SK-N-SH treated with all-trans-retinoic acid at 6 μM for 48 hours (cell line): ENCODE measurements around the gene TFR2.

Source experiments
- ATAC-seq: fragments of 200-7000 bp; cut with Tn5 transposase; 3 replicates; pipeline ENCODE4 v1.9.1; 2020; ENCODE audit warnings: mild to moderate bottlenecking, moderate library complexity
- ARNTL ChIP-seq: fragments of 450-650 bp; formaldehyde crosslinking; IDR thresholded peaks from 2 replicates; pipeline ENCODE4 v1.5.0; 2020; ENCODE audit warnings: low read depth, mild to moderate bottlenecking, moderate library complexity, borderline replicate concordance
- BACH2 ChIP-seq: fragments of 250-450 bp; sonication (Bioruptor Pico); IDR thresholded peaks from 2 replicates; pipeline ENCODE4 v1.9.0; 2021; ENCODE audit warnings: mild to moderate bottlenecking, borderline replicate concordance
- CSDC2 ChIP-seq: fragments of 250-450 bp; sonication (Bioruptor Pico); IDR thresholded peaks from 2 replicates; pipeline ENCODE4 v1.5.0; 2020; ENCODE audit warnings: mild to moderate bottlenecking, moderate library complexity
- ESRRG ChIP-seq: fragments of 250-450 bp; sonication (Bioruptor Pico); IDR thresholded peaks from 2 replicates; pipeline ENCODE4 v1.6.1; 2021; ENCODE audit warnings: mild to moderate bottlenecking
- GLIS3 ChIP-seq: fragments of 250-450 bp; sonication (Bioruptor Pico); IDR thresholded peaks from 2 replicates; pipeline ENCODE4 v1.5.0; 2020; ENCODE audit warnings: mild to moderate bottlenecking, moderate library complexity
- ISL1 ChIP-seq: fragments of 250-450 bp; sonication (Bioruptor Pico); IDR thresholded peaks from 2 replicates; pipeline ENCODE4 v2.1.2; 2022; ENCODE audit warnings: mild to moderate bottlenecking, moderate library complexity
- RARB ChIP-seq: fragments of 250-450 bp; sonication (Bioruptor Pico); IDR thresholded peaks from 2 replicates; pipeline ENCODE4 v1.8.0; 2021; ENCODE audit warnings: mild to moderate bottlenecking, moderate library complexity
- SNAI2 ChIP-seq: fragments of 250-450 bp; sonication (Bioruptor Pico); IDR thresholded peaks from 2 replicates; pipeline ENCODE4 v1.5.0; 2020; ENCODE audit warnings: mild to moderate bottlenecking, moderate library complexity
- TOX ChIP-seq: fragments of 250-450 bp; sonication (Bioruptor Pico); IDR thresholded peaks from 2 replicates; pipeline ENCODE4 v1.8.0; 2021; ENCODE audit warnings: mild to moderate bottlenecking, moderate library complexity, borderline replicate concordance
- ZFP3 ChIP-seq: fragments of 250-450 bp; sonication (Bioruptor Pico); IDR thresholded peaks from 2 replicates; pipeline ENCODE4 v1.5.0; 2020; ENCODE audit warnings: mild to moderate bottlenecking, moderate library complexity
- ZFP30 ChIP-seq: fragments of 450-650 bp; formaldehyde crosslinking; IDR thresholded peaks from 2 replicates; pipeline ENCODE4 v1.5.0; 2022; ENCODE audit warnings: mild to moderate bottlenecking, moderate library complexity
- ZNF565 ChIP-seq: fragments of 450-650 bp; formaldehyde crosslinking; conservative IDR thresholded peaks from 2 replicates; pipeline ENCODE4 v1.5.0; 2020; ENCODE audit warnings: low read depth, mild to moderate bottlenecking, moderate library complexity
- ZNF70 ChIP-seq: fragments of 450-650 bp; formaldehyde crosslinking; IDR thresholded peaks from 2 replicates; pipeline ENCODE4 v1.5.0; 2020; ENCODE audit warnings: mild to moderate bottlenecking, moderate library complexity
- ZNF8 ChIP-seq: fragments of 450-650 bp; formaldehyde crosslinking; IDR thresholded peaks from 2 replicates; pipeline ENCODE4 v1.5.0; 2020; ENCODE audit warnings: mild to moderate bottlenecking, moderate library complexity
- TF ChIP-seq, protein P1 (sequence below): fragments of 250-450 bp; sonication (Bioruptor Pico); IDR thresholded peaks from 2 replicates; pipeline ENCODE4 v1.5.0; 2020; ENCODE audit warnings: mild to moderate bottlenecking, moderate library complexity
- TF ChIP-seq, protein P2 (sequence below): fragments of 250-450 bp; sonication (Bioruptor Pico); IDR thresholded peaks from 2 replicates; pipeline ENCODE4 v1.8.0; 2020; ENCODE audit warnings: mild to moderate bottlenecking, moderate library complexity, borderline replicate concordance
- TF ChIP-seq, protein P3 (sequence below): fragments of 250-450 bp; sonication (Bioruptor Pico); IDR thresholded peaks from 2 replicates; pipeline ENCODE4 v1.5.1; 2021; ENCODE audit warnings: mild to moderate bottlenecking, moderate library complexity
- TF ChIP-seq, protein P4 (sequence below): fragments of 250-450 bp; sonication (Bioruptor Pico); IDR thresholded peaks from 2 replicates; pipeline ENCODE4 v1.8.0; 2021; ENCODE audit warnings: low read depth, mild to moderate bottlenecking, moderate library complexity, borderline replicate concordance
- TF ChIP-seq, protein P5 (sequence below): fragments of 250-450 bp; sonication (Bioruptor Pico); IDR thresholded peaks from 2 replicates; pipeline ENCODE4 v1.5.1; 2020; ENCODE audit warnings: low read depth, mild to moderate bottlenecking, moderate library complexity

Gene TFR2

DNA sequence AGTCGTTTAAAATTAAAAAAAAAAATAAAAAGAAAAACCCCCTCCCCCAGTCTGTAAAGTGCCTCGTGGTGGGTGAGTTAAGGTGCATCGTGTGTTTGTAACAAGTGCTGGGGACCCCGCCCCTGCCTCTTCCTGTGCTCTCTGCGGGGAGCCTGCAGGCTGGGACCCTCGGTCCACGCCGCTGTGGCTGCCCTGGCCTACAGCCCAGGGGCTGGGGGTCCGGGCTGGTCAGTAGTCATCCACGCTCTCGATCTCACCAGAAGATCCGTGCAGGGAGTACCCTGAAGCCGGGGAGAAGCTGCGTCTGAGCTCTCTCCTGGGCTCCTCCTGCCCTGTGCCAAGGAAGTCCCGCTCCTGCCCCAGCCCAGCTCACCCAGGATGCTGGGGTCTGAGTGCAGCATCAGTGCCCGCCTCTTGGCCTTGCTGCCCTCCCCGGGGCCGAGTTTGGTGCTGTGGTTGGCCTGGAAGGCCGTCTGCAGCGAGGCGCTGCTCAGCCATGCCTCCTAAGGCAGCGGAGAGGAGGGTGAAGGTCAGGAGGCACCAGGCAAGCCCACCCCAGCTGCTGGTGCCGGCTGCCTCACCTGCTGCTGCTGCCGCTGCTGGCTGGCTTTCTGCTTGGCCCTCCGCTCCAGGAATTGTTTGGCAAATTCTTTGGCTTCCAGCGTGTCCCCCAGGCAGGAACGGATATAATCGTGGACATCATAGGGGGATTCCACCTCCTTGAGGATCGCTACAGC, 40.3 kb upstream of the TFR2 start (continued):
- TF ChIP-seq, protein P1, sequence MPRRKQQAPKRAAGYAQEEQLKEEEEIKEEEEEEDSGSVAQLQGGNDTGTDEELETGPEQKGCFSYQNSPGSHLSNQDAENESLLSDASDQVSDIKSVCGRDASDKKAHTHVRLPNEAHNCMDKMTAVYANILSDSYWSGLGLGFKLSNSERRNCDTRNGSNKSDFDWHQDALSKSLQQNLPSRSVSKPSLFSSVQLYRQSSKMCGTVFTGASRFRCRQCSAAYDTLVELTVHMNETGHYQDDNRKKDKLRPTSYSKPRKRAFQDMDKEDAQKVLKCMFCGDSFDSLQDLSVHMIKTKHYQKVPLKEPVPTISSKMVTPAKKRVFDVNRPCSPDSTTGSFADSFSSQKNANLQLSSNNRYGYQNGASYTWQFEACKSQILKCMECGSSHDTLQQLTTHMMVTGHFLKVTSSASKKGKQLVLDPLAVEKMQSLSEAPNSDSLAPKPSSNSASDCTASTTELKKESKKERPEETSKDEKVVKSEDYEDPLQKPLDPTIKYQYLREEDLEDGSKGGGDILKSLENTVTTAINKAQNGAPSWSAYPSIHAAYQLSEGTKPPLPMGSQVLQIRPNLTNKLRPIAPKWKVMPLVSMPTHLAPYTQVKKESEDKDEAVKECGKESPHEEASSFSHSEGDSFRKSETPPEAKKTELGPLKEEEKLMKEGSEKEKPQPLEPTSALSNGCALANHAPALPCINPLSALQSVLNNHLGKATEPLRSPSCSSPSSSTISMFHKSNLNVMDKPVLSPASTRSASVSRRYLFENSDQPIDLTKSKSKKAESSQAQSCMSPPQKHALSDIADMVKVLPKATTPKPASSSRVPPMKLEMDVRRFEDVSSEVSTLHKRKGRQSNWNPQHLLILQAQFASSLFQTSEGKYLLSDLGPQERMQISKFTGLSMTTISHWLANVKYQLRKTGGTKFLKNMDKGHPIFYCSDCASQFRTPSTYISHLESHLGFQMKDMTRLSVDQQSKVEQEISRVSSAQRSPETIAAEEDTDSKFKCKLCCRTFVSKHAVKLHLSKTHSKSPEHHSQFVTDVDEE = no peak
- TF ChIP-seq SNAI2 (no peak), BACH2 (no peak), ESRRG (CRISPR knock-in tag) (no peak)
- TF ChIP-seq, all 23 proteins: peak for 0

DNA sequence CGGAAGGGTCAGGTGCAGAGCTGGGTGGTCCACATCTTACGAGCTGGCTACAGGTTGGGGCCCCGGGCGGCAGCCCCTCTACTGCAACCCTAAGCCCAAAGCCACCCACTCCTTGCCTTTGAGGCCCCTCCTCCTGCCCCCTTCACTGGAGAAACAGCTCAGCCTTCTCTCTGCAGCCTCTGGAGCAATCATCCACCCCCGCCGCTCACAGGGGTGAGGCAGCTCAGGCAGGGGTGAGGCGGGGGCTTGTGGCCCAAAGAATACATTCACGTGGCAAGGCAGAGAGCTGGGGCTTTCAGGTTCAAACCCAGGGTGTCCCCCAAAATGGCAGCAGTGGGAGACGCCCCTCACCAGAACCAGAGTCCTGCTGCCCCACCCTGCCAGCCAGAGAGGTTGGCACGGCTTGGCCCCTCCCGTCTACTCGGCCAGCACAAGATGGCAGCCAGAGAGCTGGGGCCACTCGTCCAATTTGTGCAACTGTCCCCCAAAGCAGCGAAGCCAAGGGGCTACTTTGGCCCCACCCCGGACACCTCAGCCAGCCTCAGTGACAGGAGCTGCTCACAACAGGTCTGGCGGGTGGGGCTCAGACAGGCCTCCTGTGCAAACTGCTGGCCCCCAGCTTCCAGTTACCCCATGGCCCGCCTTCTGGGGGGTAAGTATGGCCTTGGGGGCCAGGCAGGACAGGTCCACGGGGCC, 39.4 kb upstream of the TFR2 start:
- TF ChIP-seq CSDC2 (CRISPR knock-in tag) (no peak), ISL1 (CRISPR knock-in tag) (no peak), ZNF565 (CRISPR knock-in tag) (no peak), ZNF70 (CRISPR knock-in tag) (no peak), ZFP30 (CRISPR knock-in tag) (no peak), ZNF8 (CRISPR knock-in tag) (no peak), SNAI2 (no peak)
- TF ChIP-seq, protein P2, sequence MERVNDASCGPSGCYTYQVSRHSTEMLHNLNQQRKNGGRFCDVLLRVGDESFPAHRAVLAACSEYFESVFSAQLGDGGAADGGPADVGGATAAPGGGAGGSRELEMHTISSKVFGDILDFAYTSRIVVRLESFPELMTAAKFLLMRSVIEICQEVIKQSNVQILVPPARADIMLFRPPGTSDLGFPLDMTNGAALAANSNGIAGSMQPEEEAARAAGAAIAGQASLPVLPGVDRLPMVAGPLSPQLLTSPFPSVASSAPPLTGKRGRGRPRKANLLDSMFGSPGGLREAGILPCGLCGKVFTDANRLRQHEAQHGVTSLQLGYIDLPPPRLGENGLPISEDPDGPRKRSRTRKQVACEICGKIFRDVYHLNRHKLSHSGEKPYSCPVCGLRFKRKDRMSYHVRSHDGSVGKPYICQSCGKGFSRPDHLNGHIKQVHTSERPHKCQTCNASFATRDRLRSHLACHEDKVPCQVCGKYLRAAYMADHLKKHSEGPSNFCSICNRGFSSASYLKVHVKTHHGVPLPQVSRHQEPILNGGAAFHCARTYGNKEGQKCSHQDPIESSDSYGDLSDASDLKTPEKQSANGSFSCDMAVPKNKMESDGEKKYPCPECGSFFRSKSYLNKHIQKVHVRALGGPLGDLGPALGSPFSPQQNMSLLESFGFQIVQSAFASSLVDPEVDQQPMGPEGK (CRISPR knock-in tag) = no peak
- TF ChIP-seq, protein P3, sequence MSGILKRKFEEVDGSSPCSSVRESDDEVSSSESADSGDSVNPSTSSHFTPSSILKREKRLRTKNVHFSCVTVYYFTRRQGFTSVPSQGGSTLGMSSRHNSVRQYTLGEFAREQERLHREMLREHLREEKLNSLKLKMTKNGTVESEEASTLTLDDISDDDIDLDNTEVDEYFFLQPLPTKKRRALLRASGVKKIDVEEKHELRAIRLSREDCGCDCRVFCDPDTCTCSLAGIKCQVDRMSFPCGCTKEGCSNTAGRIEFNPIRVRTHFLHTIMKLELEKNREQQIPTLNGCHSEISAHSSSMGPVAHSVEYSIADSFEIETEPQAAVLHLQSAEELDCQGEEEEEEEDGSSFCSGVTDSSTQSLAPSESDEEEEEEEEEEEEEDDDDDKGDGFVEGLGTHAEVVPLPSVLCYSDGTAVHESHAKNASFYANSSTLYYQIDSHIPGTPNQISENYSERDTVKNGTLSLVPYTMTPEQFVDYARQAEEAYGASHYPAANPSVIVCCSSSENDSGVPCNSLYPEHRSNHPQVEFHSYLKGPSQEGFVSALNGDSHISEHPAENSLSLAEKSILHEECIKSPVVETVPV (CRISPR knock-in tag) = no peak
- TF ChIP-seq, protein P4, sequence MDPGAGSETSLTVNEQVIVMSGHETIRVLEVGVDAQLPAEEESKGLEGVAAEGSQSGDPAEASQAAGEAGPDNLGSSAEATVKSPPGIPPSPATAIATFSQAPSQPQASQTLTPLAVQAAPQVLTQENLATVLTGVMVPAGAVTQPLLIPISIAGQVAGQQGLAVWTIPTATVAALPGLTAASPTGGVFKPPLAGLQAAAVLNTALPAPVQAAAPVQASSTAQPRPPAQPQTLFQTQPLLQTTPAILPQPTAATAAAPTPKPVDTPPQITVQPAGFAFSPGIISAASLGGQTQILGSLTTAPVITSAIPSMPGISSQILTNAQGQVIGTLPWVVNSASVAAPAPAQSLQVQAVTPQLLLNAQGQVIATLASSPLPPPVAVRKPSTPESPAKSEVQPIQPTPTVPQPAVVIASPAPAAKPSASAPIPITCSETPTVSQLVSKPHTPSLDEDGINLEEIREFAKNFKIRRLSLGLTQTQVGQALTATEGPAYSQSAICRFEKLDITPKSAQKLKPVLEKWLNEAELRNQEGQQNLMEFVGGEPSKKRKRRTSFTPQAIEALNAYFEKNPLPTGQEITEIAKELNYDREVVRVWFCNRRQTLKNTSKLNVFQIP (CRISPR knock-in tag) = no peak
- TF ChIP-seq, protein P1 = no peak
- TF ChIP-seq, protein P5, sequence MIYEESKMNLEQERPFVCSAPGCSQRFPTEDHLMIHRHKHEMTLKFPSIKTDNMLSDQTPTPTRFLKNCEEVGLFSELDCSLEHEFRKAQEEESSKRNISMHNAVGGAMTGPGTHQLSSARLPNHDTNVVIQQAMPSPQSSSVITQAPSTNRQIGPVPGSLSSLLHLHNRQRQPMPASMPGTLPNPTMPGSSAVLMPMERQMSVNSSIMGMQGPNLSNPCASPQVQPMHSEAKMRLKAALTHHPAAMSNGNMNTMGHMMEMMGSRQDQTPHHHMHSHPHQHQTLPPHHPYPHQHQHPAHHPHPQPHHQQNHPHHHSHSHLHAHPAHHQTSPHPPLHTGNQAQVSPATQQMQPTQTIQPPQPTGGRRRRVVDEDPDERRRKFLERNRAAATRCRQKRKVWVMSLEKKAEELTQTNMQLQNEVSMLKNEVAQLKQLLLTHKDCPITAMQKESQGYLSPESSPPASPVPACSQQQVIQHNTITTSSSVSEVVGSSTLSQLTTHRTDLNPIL (CRISPR knock-in tag) = no peak
- TF ChIP-seq, all 23 proteins: peak for 0
- ATAC-seq = no peak

DNA sequence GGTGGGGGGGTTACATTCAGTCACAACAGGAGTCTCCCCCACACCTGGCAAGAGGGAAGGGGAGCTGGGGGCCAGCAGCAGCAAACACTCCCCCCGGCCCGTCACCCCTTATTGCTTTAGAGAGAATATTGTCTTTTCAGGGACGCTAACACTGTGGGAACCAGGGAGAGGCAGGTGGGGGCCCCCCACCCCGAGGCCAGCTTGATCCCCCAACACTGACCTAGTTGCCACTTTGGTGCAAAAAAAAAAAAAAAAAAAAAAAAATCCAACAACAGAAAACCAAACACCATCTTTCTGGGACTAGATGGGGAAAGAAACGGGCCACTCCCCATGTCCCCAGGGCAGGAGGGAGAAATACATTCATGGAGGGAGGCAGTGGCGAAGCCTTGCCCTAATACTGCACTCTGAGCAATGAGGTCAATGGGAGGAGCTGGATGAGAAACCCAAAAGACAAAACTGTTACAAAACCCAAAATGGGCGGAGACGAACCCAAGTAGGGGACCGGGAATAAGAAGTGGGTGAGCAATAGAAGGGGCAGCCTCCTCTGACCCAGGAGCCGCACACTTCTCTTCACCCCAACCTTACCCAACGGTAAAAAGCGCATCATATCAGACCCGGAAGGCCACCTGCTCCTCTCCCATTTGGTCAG, 38.7 kb upstream of the TFR2 start:
- ATAC-seq = no peak
- TF ChIP-seq ZFP3 (CRISPR knock-in tag) (no peak), ZNF565 (CRISPR knock-in tag) (no peak), SNAI2 (no peak), ARNTL (CRISPR knock-in tag) (no peak), TOX (no peak), GLIS3 (no peak), RARB (no peak), CSDC2 (CRISPR knock-in tag) (no peak), ZNF8 (CRISPR knock-in tag) (no peak)
- TF ChIP-seq, protein P1 = no peak
